ENCODE results near the gene KCNG1. TPM values are rescaled to one million over a fixed set of nuclear protein-coding genes. Genes with fewer than 3 reads are reported as not detected.

The KCNG1 gene
- total RNA-seq, 1 donor from 2014 or later: not detected

GRCh38 chr20:50968289-50968688, 54.6 kb downstream of the KCNG1 start:
- Histone ChIP-seq H3K27me3 (no peaks in the 10 kb centered on the region), H3K4me1 (no peaks in the 10 kb centered on the region), H3K27ac (no peak overlapping the region), H3K36me3 (no peaks in the 10 kb centered on the region), H3K4me3 (no peak overlapping the region), H3K9me3 (no peaks in the 10 kb centered on the region)
- DNase-seq (no peak), ATAC-seq (no peak)
- intact Hi-C loops (cut with DNase I): no loop called here
- TF ChIP-seq CTCF (IDR thresholded peaks at IDR 0.05): no peak

GRCh38 chr20:50967586-50967985, 55.3 kb downstream of the KCNG1 start:
- ATAC-seq (no peak), DNase-seq (no peak)
- Histone ChIP-seq H3K4me1 (no peaks in the 10 kb centered on the region), H3K9me3 (no peaks in the 10 kb centered on the region), H3K36me3 (no peaks in the 10 kb centered on the region), H3K4me3 (no peak overlapping the region), H3K27ac (no peak overlapping the region), H3K27me3 (no peaks in the 10 kb centered on the region)
- no peak for TF ChIP-seq CTCF (IDR thresholded peaks at IDR 0.05)
- intact Hi-C loops (cut with DNase I): no loop called here

GRCh38 chr20:50959543-50960126, 63.3 kb downstream of the KCNG1 start:
- H3K4me1 ChIP-seq: peaks cover 32% of the 10 kb centered on the region
- DNase-seq (no peak), ATAC-seq (no peak)
- TF ChIP-seq CTCF (IDR thresholded peaks at IDR 0.05): no peak
- intact Hi-C loops (cut with DNase I): no loop called here
- H3K27ac ChIP-seq: peak overlapping the region; percentile 97
- H3K27me3 ChIP-seq: no peaks in the 10 kb centered on the region
- H3K4me3 ChIP-seq: peak overlapping the region; percentile 77
- H3K9me3 ChIP-seq: no peaks in the 10 kb centered on the region
- H3K36me3 ChIP-seq: peaks cover 4% of the 10 kb centered on the region

- TF ChIP-seq CTCF (IDR thresholded peaks at IDR 0.05): peak; percentile 13
- ATAC-seq (peak; percentile 89), DNase-seq (peak; percentile 85)
- Histone ChIP-seq H3K4me3 (peak within 1 kb of the TSS; percentile 77), H3K27me3 (no peaks in the 10 kb centered on the region), H3K4me1 (peaks cover 32% of the 10 kb centered on the region), H3K27ac (peak within 1 kb of the TSS; percentile 97), H3K9me3 (no peaks in the 10 kb centered on the region), H3K36me3 (peaks cover 12% of the 10 kb centered on the region)
- intact Hi-C loops (cut with DNase I): no loop called here
These were observed 64.0 kb downstream of the KCNG1 start, which contains the start of gene MOCS3 for GRCh38 chr20:50958615-50959542. MOCS3 (plus strand) TSS chr20:50958818; CDS start chr20:50958843, 25 bp downstream.

GRCh38 chr20:50957798-50958614, 64.9 kb downstream of the KCNG1 start, which contains the start of gene DPM1:
DPM1 (minus strand) TSS chr20:50958532; CDS start chr20:50958523, 9 bp downstream.
- Histone ChIP-seq H3K9me3 (no peaks in the 10 kb centered on the region), H3K4me3 (peak within 1 kb of the TSS; percentile 77), H3K27ac (peak within 1 kb of the TSS; percentile 97), H3K27me3 (no peaks in the 10 kb centered on the region), H3K4me1 (peaks cover 32% of the 10 kb centered on the region), H3K36me3 (peaks cover 19% of the 10 kb centered on the region)
- DNase-seq: peak; percentile 90
- peak; percentile 89 for ATAC-seq
- no peak for TF ChIP-seq CTCF (IDR thresholded peaks at IDR 0.05)
- intact Hi-C loops (cut with DNase I): no loop called here
